Right lobe of liver (tissue), 4 donors: Measurements from ENCODE around the gene EYA2.

Experiments used
- POLR2A ChIP-seq: fragments of 450-650 bp; IDR thresholded peaks from one replicate; pipeline ENCODE4 v1.6.1; 2017; ENCODE audit warnings: antibody characterized with exemption, mild to moderate bottlenecking
- TF ChIP-seq, protein P1 (sequence below), 4 donors: fragments of 200-600 bp in 3 of 4; fragments of 450-650 bp in 1 of 4; IDR thresholded peaks; one replicate each; pipeline versions ENCODE4 v1.5.1 to v1.8.0; 2016 to 2022; ENCODE audit warnings: antibody characterized with exemption in 4 of 4, mild to moderate bottlenecking in 2 of 4
- donor health status: DM: no; HTN: no; CAD: no.
- donor health status: DM: no; HTN: no; CAD: no.
- donor health status: DM: no; HTN: yes; CAD: no.

DNA sequence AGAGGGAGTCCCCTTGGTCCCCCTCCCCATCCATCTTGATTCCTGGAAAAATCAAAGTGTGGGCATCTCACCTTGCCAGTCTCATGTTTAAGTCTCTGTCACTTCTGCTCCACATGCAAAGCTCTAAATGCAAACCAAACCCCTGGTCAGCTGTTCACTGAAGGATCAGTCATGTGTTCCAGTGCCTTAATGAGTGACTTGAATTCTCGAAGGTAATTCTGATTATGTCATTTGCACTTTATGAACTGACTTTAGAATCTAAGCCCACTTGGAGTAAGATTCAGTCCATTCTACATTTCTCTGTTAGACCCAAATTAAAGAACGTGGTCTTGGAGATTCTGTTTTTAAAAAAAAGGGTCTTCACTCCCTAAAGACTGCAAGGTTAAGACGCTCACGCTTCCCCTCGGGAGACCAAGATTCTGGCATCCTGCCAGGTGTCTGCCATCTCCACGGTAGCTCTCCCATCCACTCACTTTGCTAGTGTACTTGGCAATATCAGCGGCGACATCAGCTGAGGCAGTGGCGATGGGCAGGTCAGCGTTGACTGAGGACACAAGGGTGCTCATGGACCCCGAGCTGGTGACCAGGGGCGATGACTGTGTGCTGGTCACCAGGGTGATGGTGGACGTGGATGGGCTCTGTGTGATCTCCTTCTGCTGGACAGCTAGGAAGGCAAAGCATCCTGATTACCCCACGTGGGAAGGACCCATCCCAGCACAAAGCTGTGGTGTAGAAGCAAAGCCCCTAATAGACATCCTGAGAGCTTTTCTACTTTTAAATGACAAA is 341.4 kb downstream of the EYA2 start:
- TF ChIP-seq, protein P1, sequence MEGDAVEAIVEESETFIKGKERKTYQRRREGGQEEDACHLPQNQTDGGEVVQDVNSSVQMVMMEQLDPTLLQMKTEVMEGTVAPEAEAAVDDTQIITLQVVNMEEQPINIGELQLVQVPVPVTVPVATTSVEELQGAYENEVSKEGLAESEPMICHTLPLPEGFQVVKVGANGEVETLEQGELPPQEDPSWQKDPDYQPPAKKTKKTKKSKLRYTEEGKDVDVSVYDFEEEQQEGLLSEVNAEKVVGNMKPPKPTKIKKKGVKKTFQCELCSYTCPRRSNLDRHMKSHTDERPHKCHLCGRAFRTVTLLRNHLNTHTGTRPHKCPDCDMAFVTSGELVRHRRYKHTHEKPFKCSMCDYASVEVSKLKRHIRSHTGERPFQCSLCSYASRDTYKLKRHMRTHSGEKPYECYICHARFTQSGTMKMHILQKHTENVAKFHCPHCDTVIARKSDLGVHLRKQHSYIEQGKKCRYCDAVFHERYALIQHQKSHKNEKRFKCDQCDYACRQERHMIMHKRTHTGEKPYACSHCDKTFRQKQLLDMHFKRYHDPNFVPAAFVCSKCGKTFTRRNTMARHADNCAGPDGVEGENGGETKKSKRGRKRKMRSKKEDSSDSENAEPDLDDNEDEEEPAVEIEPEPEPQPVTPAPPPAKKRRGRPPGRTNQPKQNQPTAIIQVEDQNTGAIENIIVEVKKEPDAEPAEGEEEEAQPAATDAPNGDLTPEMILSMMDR (IDR thresholded peaks at IDR 0.05), result no peak
- TF ChIP-seq POLR2A, result no peak
